Progenitor cell of endocrine pancreas (in vitro differentiated cells): ENCODE data around the gene CCNL1. TPM values are rescaled to one million over a fixed set of nuclear protein-coding genes. Genes with fewer than 3 reads are reported as not detected.

Experiments used
- DNase-seq: peaks from one replicate; pipeline ENCODE4 v3.0.0; 2021; ENCODE audit warnings: low spot score; ENCODE audit not compliant: unreplicated experiment
- H3K27ac Mint-ChIP-seq: 2 replicates; pipeline ENCODE4 v1.8.0; 2021; ENCODE audit warnings: mild to moderate bottlenecking, moderate library complexity, mixed read lengths
- H3K27me3 Mint-ChIP-seq: 2 replicates; pipeline ENCODE4 v1.8.0; 2021; ENCODE audit warnings: mixed read lengths
- H3K36me3 Mint-ChIP-seq: 2 replicates; pipeline ENCODE4 v1.8.0; 2022; ENCODE audit warnings: mixed read lengths; ENCODE audit not compliant: insufficient read depth
- H3K4me1 Mint-ChIP-seq: 2 replicates; pipeline ENCODE4 v1.8.0; 2021; ENCODE audit warnings: low read depth, mixed read lengths
- H3K4me3 Mint-ChIP-seq: 2 replicates; pipeline ENCODE4 v1.8.0; 2021; ENCODE audit warnings: low read depth, mild to moderate bottlenecking, moderate library complexity, mixed read lengths
- H3K9me3 Mint-ChIP-seq: 2 replicates; pipeline ENCODE4 v1.8.0; 2021; ENCODE audit warnings: low read depth, mixed read lengths
- total RNA-seq: library from RNA; stranded (reverse); gene quantifications from 2 replicates; pipeline ENCODE4 v1.2.1, GENCODE V29; 2021
- TF ChIP-seq, protein P1 (sequence below): fragments of 200-600 bp; sonication (generic); IDR thresholded peaks from one replicate; pipeline ENCODE4 v1.5.0; 2021; ENCODE audit warnings: antibody characterized with exemption, mild to moderate bottlenecking; ENCODE audit not compliant: unreplicated experiment

CCNL1 gene
- total RNA-seq, 1 donor from 2014 or later = 157 TPM

DNA sequence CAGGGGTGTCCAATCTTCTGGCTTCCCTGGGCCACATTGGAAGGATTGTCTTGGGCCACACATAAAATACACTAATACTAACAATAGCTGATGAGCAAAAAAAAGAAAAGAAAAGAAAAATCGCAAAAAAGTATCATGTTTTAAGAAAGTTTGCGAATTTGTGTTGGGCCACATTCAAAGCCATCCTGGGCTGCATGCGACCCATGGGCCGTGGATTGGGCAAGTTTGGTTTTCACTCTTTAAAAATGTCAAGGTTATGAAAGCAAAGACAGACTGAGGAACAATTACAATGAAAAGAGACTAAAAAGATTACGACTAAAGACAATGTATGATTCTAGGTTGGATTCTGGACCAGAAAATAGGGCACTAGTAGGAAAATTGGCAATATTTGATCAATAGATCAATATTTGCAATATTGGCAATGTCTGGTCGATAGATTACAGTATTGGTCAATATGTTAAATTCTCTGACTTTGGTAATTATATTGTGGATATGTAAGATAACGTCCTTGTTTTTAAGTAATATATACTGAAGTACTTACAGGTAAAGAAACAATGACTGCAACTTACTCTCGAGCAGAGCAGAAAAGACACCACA, 19.9 kb downstream of the CCNL1 start:
- Mint-ChIP-seq H3K27me3 (no peaks in the 10 kb centered on the region), H3K4me3 (no peak overlapping the region), H3K4me1 (peaks cover 20% of the 10 kb centered on the region), H3K9me3 (no peaks in the 10 kb centered on the region), H3K36me3 (peaks cover 9% of the 10 kb centered on the region), H3K27ac (no peak overlapping the region)
- TF ChIP-seq, protein P1, sequence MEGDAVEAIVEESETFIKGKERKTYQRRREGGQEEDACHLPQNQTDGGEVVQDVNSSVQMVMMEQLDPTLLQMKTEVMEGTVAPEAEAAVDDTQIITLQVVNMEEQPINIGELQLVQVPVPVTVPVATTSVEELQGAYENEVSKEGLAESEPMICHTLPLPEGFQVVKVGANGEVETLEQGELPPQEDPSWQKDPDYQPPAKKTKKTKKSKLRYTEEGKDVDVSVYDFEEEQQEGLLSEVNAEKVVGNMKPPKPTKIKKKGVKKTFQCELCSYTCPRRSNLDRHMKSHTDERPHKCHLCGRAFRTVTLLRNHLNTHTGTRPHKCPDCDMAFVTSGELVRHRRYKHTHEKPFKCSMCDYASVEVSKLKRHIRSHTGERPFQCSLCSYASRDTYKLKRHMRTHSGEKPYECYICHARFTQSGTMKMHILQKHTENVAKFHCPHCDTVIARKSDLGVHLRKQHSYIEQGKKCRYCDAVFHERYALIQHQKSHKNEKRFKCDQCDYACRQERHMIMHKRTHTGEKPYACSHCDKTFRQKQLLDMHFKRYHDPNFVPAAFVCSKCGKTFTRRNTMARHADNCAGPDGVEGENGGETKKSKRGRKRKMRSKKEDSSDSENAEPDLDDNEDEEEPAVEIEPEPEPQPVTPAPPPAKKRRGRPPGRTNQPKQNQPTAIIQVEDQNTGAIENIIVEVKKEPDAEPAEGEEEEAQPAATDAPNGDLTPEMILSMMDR = no peak
- DNase-seq = no peak

DNA sequence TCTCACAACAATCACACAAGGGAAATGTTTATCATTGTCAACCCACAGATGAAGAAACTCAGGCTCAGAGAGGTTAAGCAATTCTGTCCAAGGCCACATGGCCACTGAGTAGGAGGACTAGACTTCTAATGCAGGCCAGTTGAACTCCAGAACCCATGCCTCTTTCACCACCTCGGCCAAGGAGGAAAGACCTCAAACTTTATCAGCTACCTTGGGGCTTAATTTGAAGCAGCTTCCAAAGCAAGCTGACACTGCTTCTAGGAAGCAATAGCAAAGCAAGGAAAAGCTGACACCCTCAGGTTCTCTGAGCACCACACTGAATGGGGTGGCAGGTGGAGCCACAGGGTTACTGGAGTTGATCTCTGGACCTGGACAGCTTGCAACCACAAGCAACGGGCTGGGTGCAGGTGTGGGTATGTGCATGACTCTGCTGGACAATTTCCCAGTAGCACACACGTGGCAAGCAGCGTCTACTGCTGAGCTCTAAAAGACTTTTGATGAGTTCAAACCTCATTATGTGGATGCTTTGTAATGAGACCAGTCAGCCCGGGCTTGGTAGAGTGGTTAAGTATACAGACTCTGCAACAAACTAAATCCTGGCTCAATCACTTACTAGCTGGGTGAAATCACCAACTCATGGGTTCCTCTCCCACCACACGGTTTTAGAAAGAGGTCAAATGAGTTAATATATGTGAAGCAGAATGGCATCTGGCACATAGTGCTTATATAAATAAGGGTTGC, 23.1 kb downstream of the CCNL1 start:
- Mint-ChIP-seq H3K4me3 (no peak overlapping the region), H3K9me3 (no peaks in the 10 kb centered on the region), H3K4me1 (peaks cover 27% of the 10 kb centered on the region), H3K27ac (peak overlapping the region; percentile 16), H3K27me3 (no peaks in the 10 kb centered on the region), H3K36me3 (peaks cover 4% of the 10 kb centered on the region)
- TF ChIP-seq, protein P1 = no peak
- no peak for DNase-seq

DNA sequence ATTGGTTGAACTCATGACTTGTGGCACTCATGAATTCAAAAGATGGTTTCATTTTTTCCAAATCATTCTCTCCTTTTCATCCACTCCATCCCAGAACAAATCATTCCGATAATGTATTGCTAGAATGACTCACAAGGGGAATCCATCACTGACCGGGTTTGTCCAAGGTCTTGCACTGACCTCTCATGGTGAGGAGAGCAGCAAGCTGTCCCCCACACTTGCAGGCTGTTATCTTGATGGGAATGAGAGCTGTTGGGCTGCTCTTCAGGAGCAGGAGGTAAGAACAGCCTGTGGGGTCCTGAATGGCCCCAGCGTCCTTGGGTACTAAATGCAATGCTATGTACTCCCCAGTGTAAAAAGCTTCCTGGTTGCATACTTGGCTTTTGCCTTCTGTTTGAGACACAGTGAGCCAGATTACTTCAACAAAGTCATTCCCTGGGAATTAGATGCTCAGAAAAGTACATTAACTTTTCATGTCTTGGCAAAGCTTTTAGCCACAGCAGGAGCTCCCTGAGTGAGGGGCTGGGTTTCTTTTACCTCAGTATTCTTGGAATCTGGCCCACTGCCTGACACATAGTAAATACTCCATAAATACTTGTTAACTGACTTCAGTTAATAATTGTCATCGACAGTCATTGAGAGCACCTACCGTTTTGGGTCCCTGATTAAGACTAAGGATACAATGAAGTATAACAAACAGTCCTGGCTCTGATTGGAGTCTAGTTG, 24.1 kb downstream of the CCNL1 start:
- Mint-ChIP-seq H3K9me3 (no peaks in the 10 kb centered on the region), H3K27ac (peak overlapping the region; percentile 31), H3K4me1 (peaks cover 29% of the 10 kb centered on the region), H3K36me3 (peaks cover 4% of the 10 kb centered on the region), H3K27me3 (no peaks in the 10 kb centered on the region), H3K4me3 (peak overlapping the region; percentile 32)
- DNase-seq = no peak
- TF ChIP-seq, protein P1 = no peak

DNA sequence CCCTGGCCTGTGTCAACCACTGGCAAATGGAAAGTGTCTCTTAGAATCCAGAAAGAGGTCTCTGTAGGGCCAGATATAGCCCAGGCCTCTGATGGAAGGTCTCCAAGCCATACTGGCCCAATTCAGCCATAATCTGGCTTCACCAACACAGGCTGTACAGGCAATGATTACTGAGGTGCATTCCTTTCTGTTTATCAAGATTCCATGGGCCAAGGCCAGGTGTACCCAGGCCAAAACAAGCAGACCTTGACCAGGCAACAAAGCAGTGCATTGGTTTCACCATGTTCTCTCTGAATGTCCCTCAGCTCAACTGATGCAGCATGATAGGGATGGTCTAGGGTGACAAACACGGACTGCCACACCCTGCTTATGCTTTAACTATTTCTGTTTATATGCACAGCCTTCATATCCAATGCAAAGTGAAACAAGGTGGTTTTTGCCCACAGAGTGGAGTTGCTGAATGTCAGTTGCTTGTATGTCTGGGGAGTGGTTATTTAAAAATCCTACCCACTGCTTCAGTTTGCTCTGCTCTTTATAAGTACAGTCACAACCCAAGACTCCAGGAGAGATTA, 25.2 kb downstream of the CCNL1 start:
- no peak overlapping the region for H3K27ac Mint-ChIP-seq
- no peaks in the 10 kb centered on the region for H3K27me3 Mint-ChIP-seq
- TF ChIP-seq, protein P1 = no peak
- no peaks in the 10 kb centered on the region for H3K9me3 Mint-ChIP-seq
- DNase-seq = no peak
- no peak overlapping the region for H3K4me3 Mint-ChIP-seq
- peaks cover 38% of the 10 kb centered on the region for H3K4me1 Mint-ChIP-seq
- H3K36me3 Mint-ChIP-seq = peaks cover 3% of the 10 kb centered on the region
